Adrenal gland (tissue), 5 donors: Measurements from ENCODE around the gene SPPL3.

Experiments
- POLR2A ChIP-seq, 2 donors: fragments of 450-650 bp; IDR thresholded peaks; one replicate each; pipeline ENCODE4 v1.6.1; 2017; ENCODE audit warnings: antibody characterized with exemption in 2 of 2, mild to moderate bottlenecking in 2 of 2, moderate library complexity in 1 of 2
- TF ChIP-seq, protein P1 (sequence below), 6 experiments: fragments of 450-650 bp in 4 of 6; fragments of 200-600 bp in 2 of 6; sonication (generic) in 1 of 6; IDR thresholded peaks; 1 replicate in 5 of 6; 2 replicates in 1 of 6; pipeline versions ENCODE4 v1.5.1 to v1.8.0; 2016 to 2021; ENCODE audit warnings: antibody characterized with exemption in 6 of 6, mild to moderate bottlenecking in 2 of 6, moderate library complexity in 1 of 6
- donor health status: DM: no; HTN: no; CAD: no.

DNA sequence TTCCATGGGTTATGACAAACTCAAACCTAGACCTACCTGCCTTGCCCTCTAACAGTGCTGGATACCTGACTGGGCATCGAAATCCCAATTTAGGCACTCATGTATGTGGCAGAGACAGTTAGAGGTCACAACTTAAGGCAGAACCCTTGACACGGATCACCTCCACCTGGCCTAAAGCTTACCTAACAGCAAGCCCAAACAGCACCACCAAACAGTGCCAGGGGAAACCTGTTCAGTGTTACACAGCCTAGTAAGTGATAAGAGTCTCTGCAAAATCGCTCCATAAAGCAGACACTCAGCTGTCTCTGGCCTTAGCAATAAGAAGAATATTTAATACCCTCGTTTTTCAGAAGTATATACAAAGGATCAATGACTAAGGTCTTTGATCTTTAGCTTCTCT, 77.8 kb downstream of the SPPL3 start:
- TF ChIP-seq, protein P1, sequence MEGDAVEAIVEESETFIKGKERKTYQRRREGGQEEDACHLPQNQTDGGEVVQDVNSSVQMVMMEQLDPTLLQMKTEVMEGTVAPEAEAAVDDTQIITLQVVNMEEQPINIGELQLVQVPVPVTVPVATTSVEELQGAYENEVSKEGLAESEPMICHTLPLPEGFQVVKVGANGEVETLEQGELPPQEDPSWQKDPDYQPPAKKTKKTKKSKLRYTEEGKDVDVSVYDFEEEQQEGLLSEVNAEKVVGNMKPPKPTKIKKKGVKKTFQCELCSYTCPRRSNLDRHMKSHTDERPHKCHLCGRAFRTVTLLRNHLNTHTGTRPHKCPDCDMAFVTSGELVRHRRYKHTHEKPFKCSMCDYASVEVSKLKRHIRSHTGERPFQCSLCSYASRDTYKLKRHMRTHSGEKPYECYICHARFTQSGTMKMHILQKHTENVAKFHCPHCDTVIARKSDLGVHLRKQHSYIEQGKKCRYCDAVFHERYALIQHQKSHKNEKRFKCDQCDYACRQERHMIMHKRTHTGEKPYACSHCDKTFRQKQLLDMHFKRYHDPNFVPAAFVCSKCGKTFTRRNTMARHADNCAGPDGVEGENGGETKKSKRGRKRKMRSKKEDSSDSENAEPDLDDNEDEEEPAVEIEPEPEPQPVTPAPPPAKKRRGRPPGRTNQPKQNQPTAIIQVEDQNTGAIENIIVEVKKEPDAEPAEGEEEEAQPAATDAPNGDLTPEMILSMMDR (IDR thresholded peaks at IDR 0.05) = no peak
- no peak for TF ChIP-seq POLR2A (IDR thresholded peaks at IDR 0.05)
